DND-41 (cell line): Measurements from ENCODE around the gene PPP2R2D.

Experiments
- EZH2 ChIP-seq: IDR thresholded peaks from 3 replicates; pipeline ENCODE4 v1.6.1; 2012; ENCODE audit warnings: borderline replicate concordance, low read depth, mild to moderate bottlenecking, moderate library complexity, low read length, inconsistent platforms; ENCODE audit not compliant: severe bottlenecking
- TF ChIP-seq, protein P1 (sequence below): IDR thresholded peaks from 2 replicates; pipeline ENCODE4 v1.5.1; 2012; ENCODE audit warnings: borderline replicate concordance, low read length, moderate library complexity, mild to moderate bottlenecking; ENCODE audit not compliant: poor library complexity, severe bottlenecking; ENCODE audit errors: extremely low read depth

DNA sequence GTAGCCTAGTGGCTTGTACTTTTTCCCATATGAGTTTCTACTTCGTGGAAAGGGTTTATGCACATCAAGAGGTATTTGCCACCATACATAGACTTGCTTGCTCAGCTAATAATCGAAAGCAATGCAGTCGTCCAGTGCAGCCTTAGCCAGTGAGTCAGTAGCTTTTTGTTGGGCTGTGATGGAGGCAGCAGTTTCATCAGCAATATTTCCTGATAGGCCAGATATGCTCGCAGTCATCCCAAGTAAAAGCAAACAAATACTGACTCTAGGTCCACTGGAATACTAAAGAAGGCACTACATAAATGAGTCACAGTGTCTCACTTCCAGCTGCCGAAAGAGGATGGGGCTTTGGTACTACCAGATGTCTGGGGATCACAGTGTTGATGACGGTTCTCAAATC, 83.0 kb downstream of the PPP2R2D start:
- TF ChIP-seq, protein P1, sequence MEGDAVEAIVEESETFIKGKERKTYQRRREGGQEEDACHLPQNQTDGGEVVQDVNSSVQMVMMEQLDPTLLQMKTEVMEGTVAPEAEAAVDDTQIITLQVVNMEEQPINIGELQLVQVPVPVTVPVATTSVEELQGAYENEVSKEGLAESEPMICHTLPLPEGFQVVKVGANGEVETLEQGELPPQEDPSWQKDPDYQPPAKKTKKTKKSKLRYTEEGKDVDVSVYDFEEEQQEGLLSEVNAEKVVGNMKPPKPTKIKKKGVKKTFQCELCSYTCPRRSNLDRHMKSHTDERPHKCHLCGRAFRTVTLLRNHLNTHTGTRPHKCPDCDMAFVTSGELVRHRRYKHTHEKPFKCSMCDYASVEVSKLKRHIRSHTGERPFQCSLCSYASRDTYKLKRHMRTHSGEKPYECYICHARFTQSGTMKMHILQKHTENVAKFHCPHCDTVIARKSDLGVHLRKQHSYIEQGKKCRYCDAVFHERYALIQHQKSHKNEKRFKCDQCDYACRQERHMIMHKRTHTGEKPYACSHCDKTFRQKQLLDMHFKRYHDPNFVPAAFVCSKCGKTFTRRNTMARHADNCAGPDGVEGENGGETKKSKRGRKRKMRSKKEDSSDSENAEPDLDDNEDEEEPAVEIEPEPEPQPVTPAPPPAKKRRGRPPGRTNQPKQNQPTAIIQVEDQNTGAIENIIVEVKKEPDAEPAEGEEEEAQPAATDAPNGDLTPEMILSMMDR, result no peak
- TF ChIP-seq EZH2, result no peak
